Forelimb muscle (tissue), 1 donor: ENCODE data around the gene ZNF248. TPM values are rescaled to one million over a fixed set of nuclear protein-coding genes. Genes with fewer than 3 reads are reported as not detected.

Source experiments
- DNase-seq: peaks from one replicate; pipeline ENCODE4 v3.0.0-alpha.2; 2013; ENCODE audit warnings: low read depth
- polyA plus RNA-seq: library from polyadenylated mRNA; unstranded; fragments of 120-200 nt; gene quantifications from one replicate; pipeline ENCODE4 v1.2.1, GENCODE V29; 2013; ENCODE audit not compliant: insufficient read length

Gene ZNF248
- polyA plus RNA-seq, 1 donor = 17.9 TPM

- DNase-seq = no peak
Measured at GRCh38 chr10:37821237-37821636, 36.2 kb downstream of the ZNF248 start.

GRCh38 chr10:37819797-37820196 lies 37.6 kb downstream of the ZNF248 start:
- no peak for DNase-seq

- no peak for DNase-seq
Measured at GRCh38 chr10:37816290-37816689, 41.1 kb downstream of the ZNF248 start.

GRCh38 chr10:37813763-37814162 lies 43.6 kb downstream of the ZNF248 start:
- DNase-seq = no peak

- no peak for DNase-seq
Measured at GRCh38 chr10:37812290-37812689, 45.1 kb downstream of the ZNF248 start.

- no peak for DNase-seq
Measured at GRCh38 chr10:37803269-37803668, 54.1 kb downstream of the ZNF248 start.

GRCh38 chr10:37801557-37801956 lies 55.9 kb downstream of the ZNF248 start:
- DNase-seq = no peak

- no peak for DNase-seq
Measured at GRCh38 chr10:37794305-37794976, 63.0 kb downstream of the ZNF248 start.

- DNase-seq = no peak
Measured at GRCh38 chr10:37789590-37789989, 67.8 kb downstream of the ZNF248 start.

GRCh38 chr10:37784678-37785077 lies 72.7 kb downstream of the ZNF248 start:
- DNase-seq = no peak

GRCh38 chr10:37780536-37780935 lies 76.9 kb downstream of the ZNF248 start:
- DNase-seq = no peak

- DNase-seq = no peak
Measured at GRCh38 chr10:37777056-37777455, 80.4 kb downstream of the ZNF248 start.

GRCh38 chr10:37775612-37776011 lies 81.8 kb downstream of the ZNF248 start:
- no peak for DNase-seq

GRCh38 chr10:37774351-37774750 lies 83.1 kb downstream of the ZNF248 start:
- no peak for DNase-seq

- DNase-seq = no peak
Measured at GRCh38 chr10:37765216-37765615, 92.2 kb downstream of the ZNF248 start.

GRCh38 chr10:37763132-37763531 lies 94.3 kb downstream of the ZNF248 start:
- no peak for DNase-seq

- no peak for DNase-seq
Measured at GRCh38 chr10:37762287-37762686, 95.1 kb downstream of the ZNF248 start.

GRCh38 chr10:37760817-37761216 lies 96.6 kb downstream of the ZNF248 start:
- no peak for DNase-seq

- no peak for DNase-seq
Measured at GRCh38 chr10:37758074-37758473, 99.3 kb downstream of the ZNF248 start.

- DNase-seq = no peak
Measured at GRCh38 chr10:37754538-37755323, 102.7 kb downstream of the ZNF248 start.

GRCh38 chr10:37752334-37752875 lies 105.0 kb downstream of the ZNF248 start:
- no peak for DNase-seq

GRCh38 chr10:37748170-37748569 lies 109.2 kb downstream of the ZNF248 start:
- DNase-seq = no peak

- no peak for DNase-seq
Measured at GRCh38 chr10:37747081-37747480, 110.3 kb downstream of the ZNF248 start.
